A549 (cell line): ENCODE results near the gene NTHL1. TPM values are rescaled to one million over a fixed set of nuclear protein-coding genes. Genes with fewer than 3 reads are reported as not detected.

ENCODE experiments used
- ATOH8 ChIP-seq: fragments of 250-450 bp; sonication (Bioruptor Pico); IDR thresholded peaks from 2 replicates; pipeline ENCODE4 v1.5.0; 2020; ENCODE audit warnings: low read depth, mild to moderate bottlenecking, moderate library complexity
- BCL3 ChIP-seq: fragments of >200 bp; sonication (Bioruptor Twin); formaldehyde crosslinking; IDR thresholded peaks from 3 replicates; pipeline ENCODE4 v1.6.1; 2016
- BHLHE40 ChIP-seq: IDR thresholded peaks from 2 replicates; pipeline ENCODE4 v1.6.1; 2012; ENCODE audit warnings: low read depth, low read length, inconsistent platforms
- CBX8 ChIP-seq: fragments of 200-600 bp; sonication (generic); IDR thresholded peaks from 2 replicates; pipeline ENCODE4 v1.6.1; 2016
- CTCF ChIP-seq: fragments of >200 bp; sonication (Bioruptor Twin); formaldehyde crosslinking; IDR thresholded peaks from 3 replicates; pipeline ENCODE4 v1.5.1; 2016
- EHF ChIP-seq: fragments of 250-450 bp; sonication (Bioruptor Pico); IDR thresholded peaks from 2 replicates; pipeline ENCODE4 v1.5.0; 2020; ENCODE audit warnings: mild to moderate bottlenecking
- EHMT2 ChIP-seq: fragments of 200-600 bp; sonication (generic); IDR thresholded peaks from 2 replicates; pipeline ENCODE4 v1.6.1; 2016; ENCODE audit warnings: antibody characterized with exemption, low read depth, mild to moderate bottlenecking, moderate library complexity
- ELK1 ChIP-seq: fragments of 150-350 bp; IDR thresholded peaks from 2 replicates; pipeline ENCODE4 v1.6.1; 2014; ENCODE audit warnings: low read depth, mild to moderate bottlenecking, low read length
- FOSB ChIP-seq: fragments of 250-450 bp; sonication (Bioruptor Pico); IDR thresholded peaks from 2 replicates; pipeline ENCODE4 v1.5.0; 2020; ENCODE audit warnings: mild to moderate bottlenecking, moderate library complexity
- FOXS1 ChIP-seq: fragments of 250-450 bp; sonication (Bioruptor Pico); IDR thresholded peaks from 2 replicates; pipeline ENCODE4 v1.5.0; 2020; ENCODE audit warnings: mild to moderate bottlenecking, moderate library complexity
- GATA3 ChIP-seq: IDR thresholded peaks from 2 replicates; pipeline ENCODE4 v1.6.1; 2012; ENCODE audit warnings: borderline replicate concordance
- HEYL ChIP-seq: fragments of 250-450 bp; sonication (Bioruptor Pico); IDR thresholded peaks from 2 replicates; pipeline ENCODE4 v1.8.0; 2021; ENCODE audit warnings: mild to moderate bottlenecking, moderate library complexity
- HMGXB4 ChIP-seq: fragments of 250-450 bp; sonication (Bioruptor Pico); IDR thresholded peaks from 2 replicates; pipeline ENCODE4 v1.5.0; 2021; ENCODE audit warnings: mild to moderate bottlenecking, moderate library complexity, borderline replicate concordance
- HOXA7 ChIP-seq: fragments of 250-450 bp; sonication (Bioruptor Pico); IDR thresholded peaks from 2 replicates; pipeline ENCODE4 v1.5.0; 2020; ENCODE audit warnings: mild to moderate bottlenecking, moderate library complexity
- HOXB13 ChIP-seq: fragments of 250-450 bp; sonication (Bioruptor Pico); IDR thresholded peaks from 2 replicates; pipeline ENCODE4 v1.5.0; 2020; ENCODE audit warnings: low read depth, mild to moderate bottlenecking, moderate library complexity
- JUN ChIP-seq, 2 experiments: fragments of >200 bp; sonication (Bioruptor Twin); formaldehyde crosslinking; IDR thresholded peaks; 2 replicates in 1 of 2; 3 replicates in 1 of 2; pipeline ENCODE4 v1.6.1; 2016 to 2017
- JUNB ChIP-seq: fragments of >200 bp; sonication (Bioruptor Twin); formaldehyde crosslinking; IDR thresholded peaks from 2 replicates; pipeline ENCODE4 v1.6.1; 2016
- KDM1A ChIP-seq: fragments of 200-600 bp; sonication (generic); IDR thresholded peaks from 2 replicates; pipeline ENCODE4 v1.6.1; 2016; ENCODE audit warnings: low read depth, mild to moderate bottlenecking
- MAX ChIP-seq: IDR thresholded peaks from 2 replicates; pipeline ENCODE4 v1.6.1; 2012
- MAZ ChIP-seq: fragments of 150-350 bp; IDR thresholded peaks from 2 replicates; pipeline ENCODE4 v1.6.1; 2014; ENCODE audit warnings: antibody characterized with exemption, low read depth, low read length, borderline replicate concordance
- MYC ChIP-seq: IDR thresholded peaks from 2 replicates; pipeline ENCODE4 v1.6.1; 2012; ENCODE audit warnings: mild to moderate bottlenecking, inconsistent platforms, low read length, improper control_type of control experiment, borderline replicate concordance
- NR3C1 ChIP-seq: fragments of >200 bp; sonication (Bioruptor Twin); formaldehyde crosslinking; IDR thresholded peaks from 3 replicates; pipeline ENCODE4 v1.6.1; 2017
- PBX3 ChIP-seq: IDR thresholded peaks from 2 replicates; pipeline ENCODE4 v1.6.1; 2012
- REST ChIP-seq: fragments of 200-600 bp; sonication (generic); IDR thresholded peaks from 2 replicates; pipeline ENCODE4 v1.6.1; 2016; ENCODE audit warnings: antibody characterized with exemption, mild to moderate bottlenecking, moderate library complexity
- RNF2 ChIP-seq: fragments of 200-600 bp; sonication (generic); IDR thresholded peaks from 2 replicates; pipeline ENCODE4 v1.6.1; 2016; ENCODE audit warnings: low read depth, mild to moderate bottlenecking, antibody characterized with exemption, moderate library complexity, borderline replicate concordance
- SMC3 ChIP-seq: fragments of >200 bp; sonication (Bioruptor Twin); formaldehyde crosslinking; IDR thresholded peaks from 3 replicates; pipeline ENCODE4 v1.6.1; 2018; ENCODE audit warnings: inconsistent platforms
- SREBF2 ChIP-seq: fragments of 450-650 bp; IDR thresholded peaks from 2 replicates; pipeline ENCODE4 v1.6.1; 2014; ENCODE audit warnings: mild to moderate bottlenecking, moderate library complexity
- TFCP2L1 ChIP-seq: fragments of 250-450 bp; sonication (Bioruptor Pico); IDR thresholded peaks from 2 replicates; pipeline ENCODE4 v1.5.0; 2021; ENCODE audit warnings: mild to moderate bottlenecking
- USF2 ChIP-seq: fragments of 450-650 bp; IDR thresholded peaks from 2 replicates; pipeline ENCODE4 v1.6.1; 2014; ENCODE audit warnings: antibody characterized with exemption
- polyA plus RNA-seq, 4 experiments: library from polyadenylated mRNA; depleted of rRNA in 3 of 4; stranded (reverse); fragments of >200 nt; fragmentation: RNase III in 1 of 4; extraction: RNeasy Plus Mini Kit Qiagen cat#74134 plus additional on column Dnase treatment in 1 of 4; gene quantifications; 2 replicates in 3 of 4; 3 replicates in 1 of 4; pipeline ENCODE4 v1.2.3, GENCODE V29; 2011 to 2017

The NTHL1 gene
- polyA plus RNA-seq, 2 of the 4 experiments (the other 2 are of a cell fraction) = 28.8 to 42.3 TPM

GRCh38 chr16:2035431-2036199 is 12.0 kb downstream of the NTHL1 start (continued):
- TF ChIP-seq ATOH8 (CRISPR knock-in tag) (no peak), JUNB (no peak), REST (no peak), PBX3 (no peak; the same call in 1 of the 2 replicates), SMC3 (no peak; the same call in 2 of the 3 replicates), NR3C1 (no peak), HEYL (CRISPR knock-in tag) (no peak), USF2 (no peak), HMGXB4 (CRISPR knock-in tag) (no peak), RNF2 (no peak), EHF (CRISPR knock-in tag) (peak; percentile 54; the same call in 1 of the 2 replicates), FOSB (CRISPR knock-in tag) (no peak), GATA3 (peak; percentile 54; the same call in 1 of the 2 replicates), EHMT2 (no peak), BHLHE40 (no peak), MYC (no peak), FOXS1 (CRISPR knock-in tag) (no peak), SREBF2 (no peak), HOXA7 (CRISPR knock-in tag) (no peak), BCL3 (no peak), HOXB13 (no peak), TFCP2L1 (CRISPR knock-in tag) (no peak; the same call in 1 of the 2 replicates), MAZ (0 out of 2 replicates have a peak, but pooled peaks have one; percentile 53), KDM1A (no peak), JUN (IDR thresholded peaks at IDR 0.05) (peak; percentile 28 to 63; a peak in 3 of 5 replicates), ELK1 (no peak), MAX (peak; percentile 70; the same call in 1 of the 2 replicates), CTCF (no peak), CBX8 (no peak)
